Lung (tissue), 12 donors: ENCODE results near the gene KEL. TPM values are rescaled to one million over a fixed set of nuclear protein-coding genes. Genes with fewer than 3 reads are reported as not detected.

ENCODE experiments used
- ATAC-seq: fragments of 200-7000 bp; cut with Tn5 transposase; one replicate; pipeline ENCODE4 v1.9.1; 2020; ENCODE audit warnings: moderate number of reproducible peaks; ENCODE audit not compliant: insufficient read depth, low FRiP score
- DNase-seq, 3 donors: peaks; one replicate each; pipeline ENCODE4 v3.0.0-alpha.2; 2013 to 2017
- H3K27ac ChIP-seq, 2 donors: one replicate each; pipeline ENCODE4 v1.5.1; 2013; ENCODE audit warnings: mild to moderate bottlenecking in 2 of 2, moderate library complexity in 2 of 2, control low read depth in 1 of 2, inconsistent platforms in 1 of 2, low read depth in 1 of 2, low read length in 1 of 2
- H3K27me3 ChIP-seq, 3 donors: one replicate each; pipeline ENCODE4 v1.5.1; 2013; ENCODE audit warnings: low read length in 2 of 3; ENCODE audit not compliant: control insufficient read depth in 3 of 3, insufficient read depth in 3 of 3
- H3K36me3 ChIP-seq, 4 donors: one replicate each; pipeline ENCODE4 v1.5.1; 2013; ENCODE audit warnings: low read length in 4 of 4, mild to moderate bottlenecking in 1 of 4, moderate library complexity in 1 of 4; ENCODE audit not compliant: control insufficient read depth in 4 of 4, insufficient read depth in 4 of 4
- H3K4me1 ChIP-seq, 5 donors: one replicate each; pipeline ENCODE4 v1.5.1; 2013; ENCODE audit warnings: low read length in 5 of 5, mild to moderate bottlenecking in 2 of 5, moderate library complexity in 1 of 5; ENCODE audit not compliant: control insufficient read depth in 5 of 5, insufficient read depth in 5 of 5
- H3K4me3 ChIP-seq: one replicate; pipeline ENCODE4 v1.5.1; 2013; ENCODE audit warnings: mild to moderate bottlenecking, control low read depth, moderate library complexity
- H3K9ac ChIP-seq, 2 donors: one replicate each; pipeline ENCODE4 v1.5.1; 2013; ENCODE audit warnings: low read length in 2 of 2, control low read depth in 1 of 2; ENCODE audit not compliant: insufficient read depth in 1 of 2
- H3K9me3 ChIP-seq, 4 donors: one replicate each; pipeline ENCODE4 v1.5.1; 2013; ENCODE audit warnings: low read length in 3 of 4, mild to moderate bottlenecking in 1 of 4, moderate library complexity in 1 of 4; ENCODE audit not compliant: control insufficient read depth in 4 of 4, insufficient read depth in 3 of 4
- CTCF ChIP-seq: IDR thresholded peaks from 2 replicates; pipeline ENCODE4 v1.5.1; 2012; ENCODE audit warnings: mild to moderate bottlenecking; ENCODE audit errors: control extremely low read depth, extremely low read depth
- WGBS, 2 donors: extraction: QIAGEN DNeasy Blood & Tissue Kit; methylation state at CpG; one replicate each; pipeline ENCODE4 v1.1.7; 2013; 5-methylcytosine and 5-hydroxymethylcytosine counted together
- polyA plus RNA-seq, 2 donors: library from polyadenylated mRNA; stranded (reverse); fragments of 200-250 nt; gene quantifications; one replicate each; pipeline ENCODE4 v1.2.1, GENCODE V29; 2013
- total RNA-seq, 2 donors: library from RNA; depleted of rRNA in 1 of 2; stranded (reverse); fragments of >200 nt in 1 of 2; gene quantifications; one replicate each; pipeline ENCODE4 v1.2.1, GENCODE V29; 2014 to 2021
- donor health status: control.
- donor health status: control.
- donor health status: Bipolar disorder and iron deficiency.
- donor health status: healthy.
- donor health status: DM: yes; HTN: yes; CAD: no.

Gene KEL
- total and polyA plus RNA-seq, 4 donors: 0.23 to 8.3 (median 1.1) TPM

- Histone ChIP-seq H3K36me3 (no peaks in the 10 kb centered on the region), H3K9me3 (no peaks in the 10 kb centered on the region), H3K27me3 (no peaks in the 10 kb centered on the region), H3K9ac (no peak overlapping the region), H3K4me1 (peaks cover 0 to 22% (median 5%) of the 10 kb centered on the region in 5 donors), H3K4me3 (no peak overlapping the region), H3K27ac (no peak overlapping the region)
- DNase-seq (no peak), ATAC-seq (no peak)
- TF ChIP-seq CTCF: no peak
- 84 to 95% methylated on average over 7 of the region's 7 CpGs for WGBS, 2 donors
Observed at GRCh38 chr7:142941541-142941940, 20.6 kb downstream of the KEL start.

GRCh38 chr7:142940966-142941535 lies 21.1 kb downstream of the KEL start:
- no peaks in the 10 kb centered on the region for H3K36me3 ChIP-seq
- peaks cover 0 to 22% (median 5%) of the 10 kb centered on the region in 5 donors for H3K4me1 ChIP-seq
- no peak overlapping the region for H3K27ac ChIP-seq
- DNase-seq (peak; percentile 71 to 88 (median 75)), ATAC-seq (no peak)
- H3K9ac ChIP-seq: no peak overlapping the region
- no peak overlapping the region for H3K4me3 ChIP-seq
- H3K27me3 ChIP-seq: no peaks in the 10 kb centered on the region
- no peak for TF ChIP-seq CTCF
- WGBS, 2 donors: 42 to 50% methylated on average over 10 of the region's 10 CpGs
- no peaks in the 10 kb centered on the region for H3K9me3 ChIP-seq

GRCh38 chr7:142939226-142939910 lies 22.8 kb downstream of the KEL start, which contains the start of gene LLCFC1:
LLCFC1 (plus strand) TSS chr7:142939484; CDS start chr7:142939622, 138 bp downstream.
- Histone ChIP-seq H3K27me3 (no peaks in the 10 kb centered on the region), H3K36me3 (no peaks in the 10 kb centered on the region), H3K9ac (no peak within 1 kb of the TSS), H3K27ac (no peak within 1 kb of the TSS), H3K4me1 (peaks cover 0 to 22% (median 5%) of the 10 kb centered on the region in 5 donors), H3K9me3 (no peaks in the 10 kb centered on the region), H3K4me3 (no peak within 1 kb of the TSS)
- no peak for DNase-seq
- ATAC-seq: no peak
- 83 to 87% methylated on average over 10 of the region's 10 CpGs for WGBS, 2 donors
- no peak for TF ChIP-seq CTCF
